Thyroid gland (tissue), 4 donors: ENCODE measurements around the gene MYT1.

Source experiments
- POLR2A ChIP-seq, 2 donors: fragments of 450-650 bp; IDR thresholded peaks; one replicate each; pipeline ENCODE4 v1.6.1; 2017; ENCODE audit warnings: antibody characterized with exemption in 2 of 2, mild to moderate bottlenecking in 2 of 2, moderate library complexity in 1 of 2
- TF ChIP-seq, protein P1 (sequence below), 6 experiments: fragments of 200-600 bp in 3 of 6; fragments of 450-650 bp in 3 of 6; sonication (generic) in 3 of 6; IDR thresholded peaks; one replicate each; pipeline ENCODE4 v1.5.1; 2016 to 2019; ENCODE audit warnings: antibody characterized with exemption in 6 of 6, mild to moderate bottlenecking in 2 of 6, inconsistent platforms in 1 of 6, moderate library complexity in 1 of 6

DNA sequence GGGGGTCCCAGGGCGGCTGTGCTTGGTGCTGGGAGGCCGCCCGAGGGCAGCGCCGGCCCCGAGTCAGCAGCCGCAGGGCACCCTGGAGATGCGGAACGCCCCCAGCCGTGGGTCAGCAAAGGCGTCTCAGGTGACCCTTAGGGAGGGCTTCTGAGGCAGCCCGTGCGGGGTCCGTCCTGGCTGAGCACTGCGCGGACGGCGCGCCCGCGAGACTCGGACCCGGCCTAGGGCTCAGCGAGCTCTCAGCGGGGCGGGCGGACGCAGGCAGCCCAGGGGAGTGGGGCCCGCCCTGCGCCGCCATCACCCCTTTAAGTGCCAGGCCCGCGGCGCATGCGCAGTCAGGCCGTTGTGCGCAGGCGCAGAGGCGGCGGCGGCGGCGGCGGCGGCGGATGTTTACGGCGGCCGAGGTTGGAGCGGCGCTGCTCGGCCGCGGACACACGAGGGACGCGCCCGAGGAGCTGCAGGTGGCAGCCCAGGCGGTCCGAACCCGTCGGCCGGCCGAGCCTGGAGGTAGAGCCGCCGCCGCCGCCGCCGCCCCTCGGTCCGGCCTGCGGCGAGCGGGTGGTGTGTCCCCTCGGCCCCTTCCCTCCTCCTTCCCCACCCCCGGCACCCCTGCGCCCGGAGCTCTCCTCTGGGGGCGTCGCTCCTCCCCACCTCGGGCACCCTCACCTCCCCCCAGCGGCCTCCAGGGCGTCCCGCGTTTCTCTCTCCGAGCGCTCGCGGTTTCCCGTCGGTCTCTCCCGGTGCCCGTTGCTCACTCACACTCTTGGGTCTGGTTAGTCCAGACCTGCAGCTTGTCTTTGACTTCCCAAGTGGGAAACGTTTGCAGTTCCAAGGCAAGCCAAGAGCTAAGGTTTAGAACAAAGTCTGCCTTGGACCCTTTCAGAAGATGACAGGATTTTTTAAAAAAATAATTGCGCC, 91.4 kb downstream of the MYT1 start, which contains the start of gene PCMTD2:
- TF ChIP-seq POLR2A (IDR thresholded peaks at IDR 0.05), result peak; percentile 39 to 83
- TF ChIP-seq, protein P1, sequence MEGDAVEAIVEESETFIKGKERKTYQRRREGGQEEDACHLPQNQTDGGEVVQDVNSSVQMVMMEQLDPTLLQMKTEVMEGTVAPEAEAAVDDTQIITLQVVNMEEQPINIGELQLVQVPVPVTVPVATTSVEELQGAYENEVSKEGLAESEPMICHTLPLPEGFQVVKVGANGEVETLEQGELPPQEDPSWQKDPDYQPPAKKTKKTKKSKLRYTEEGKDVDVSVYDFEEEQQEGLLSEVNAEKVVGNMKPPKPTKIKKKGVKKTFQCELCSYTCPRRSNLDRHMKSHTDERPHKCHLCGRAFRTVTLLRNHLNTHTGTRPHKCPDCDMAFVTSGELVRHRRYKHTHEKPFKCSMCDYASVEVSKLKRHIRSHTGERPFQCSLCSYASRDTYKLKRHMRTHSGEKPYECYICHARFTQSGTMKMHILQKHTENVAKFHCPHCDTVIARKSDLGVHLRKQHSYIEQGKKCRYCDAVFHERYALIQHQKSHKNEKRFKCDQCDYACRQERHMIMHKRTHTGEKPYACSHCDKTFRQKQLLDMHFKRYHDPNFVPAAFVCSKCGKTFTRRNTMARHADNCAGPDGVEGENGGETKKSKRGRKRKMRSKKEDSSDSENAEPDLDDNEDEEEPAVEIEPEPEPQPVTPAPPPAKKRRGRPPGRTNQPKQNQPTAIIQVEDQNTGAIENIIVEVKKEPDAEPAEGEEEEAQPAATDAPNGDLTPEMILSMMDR (IDR thresholded peaks at IDR 0.05), result peak in 3 of 6 experiments; percentile 9 to 28 (median 11)
